NCI-H1048 (cell line): ENCODE data around the gene HEMK1.
A peak's percentile ranks its signal among the peaks of the same experiment; 100 is the strongest.

Experiments
- DNase-seq: peaks from one replicate; lab custom pipeline; 2025; lab: John Stamatoyannopoulos, UW

HEMK1 gene

DNA sequence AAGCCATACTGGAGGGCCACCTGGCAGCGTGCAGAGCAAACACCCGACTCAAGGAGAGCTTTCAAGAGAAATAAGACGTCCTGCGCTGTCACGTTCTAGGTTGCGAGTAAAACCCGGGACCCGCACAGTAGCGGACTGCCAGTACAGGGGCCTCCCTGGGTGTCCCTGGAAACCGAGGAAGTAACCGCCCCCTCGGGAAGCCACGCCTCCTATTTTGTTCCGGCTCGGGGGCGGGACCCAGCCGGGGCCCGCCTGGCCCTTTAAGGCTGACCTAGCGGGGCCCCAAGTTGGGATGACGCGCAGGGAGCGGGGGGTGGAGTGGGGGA, 47.4 kb downstream of the HEMK1 start:
- peak; percentile 78 for DNase-seq

DNA sequence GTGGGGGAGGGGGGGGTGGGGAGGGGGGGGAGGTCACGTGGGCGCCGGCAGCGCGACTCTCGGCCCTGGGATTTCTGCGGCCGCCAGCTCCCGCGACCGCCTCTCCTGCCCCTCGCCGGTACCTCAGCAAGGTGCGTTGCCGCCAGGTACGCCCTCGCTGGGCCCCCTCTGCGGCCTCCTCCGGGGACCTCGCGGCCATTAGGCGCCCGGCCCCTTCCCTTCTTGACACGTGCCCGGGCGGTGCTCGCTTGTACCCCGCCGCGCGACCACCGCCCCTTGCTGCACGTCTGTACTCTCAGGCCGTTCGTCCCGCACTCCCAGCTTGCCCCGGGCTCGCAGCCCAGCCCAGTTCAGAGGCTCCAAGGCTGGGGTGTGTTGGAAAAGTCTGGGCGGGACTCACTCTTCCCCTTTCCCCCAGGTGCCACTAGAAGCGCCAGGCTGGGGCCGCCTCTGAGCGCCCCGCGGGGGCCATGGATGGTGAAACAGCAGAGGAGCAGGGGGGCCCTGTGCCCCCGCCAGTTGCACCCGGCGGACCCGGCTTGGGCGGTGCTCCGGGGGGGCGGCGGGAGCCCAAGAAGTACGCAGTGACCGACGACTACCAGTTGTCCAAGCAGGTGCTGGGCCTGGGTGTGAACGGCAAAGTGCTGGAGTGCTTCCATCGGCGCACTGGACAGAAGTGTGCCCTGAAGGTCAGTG, 47.9 kb downstream of the HEMK1 start, which contains the start of gene MAPKAPK3:
MAPKAPK3 (plus strand) TSS at position 56 of the 696 bp plus-strand sequence; CDS start at position 471, 415 bp downstream.
- no peak for DNase-seq

DNA sequence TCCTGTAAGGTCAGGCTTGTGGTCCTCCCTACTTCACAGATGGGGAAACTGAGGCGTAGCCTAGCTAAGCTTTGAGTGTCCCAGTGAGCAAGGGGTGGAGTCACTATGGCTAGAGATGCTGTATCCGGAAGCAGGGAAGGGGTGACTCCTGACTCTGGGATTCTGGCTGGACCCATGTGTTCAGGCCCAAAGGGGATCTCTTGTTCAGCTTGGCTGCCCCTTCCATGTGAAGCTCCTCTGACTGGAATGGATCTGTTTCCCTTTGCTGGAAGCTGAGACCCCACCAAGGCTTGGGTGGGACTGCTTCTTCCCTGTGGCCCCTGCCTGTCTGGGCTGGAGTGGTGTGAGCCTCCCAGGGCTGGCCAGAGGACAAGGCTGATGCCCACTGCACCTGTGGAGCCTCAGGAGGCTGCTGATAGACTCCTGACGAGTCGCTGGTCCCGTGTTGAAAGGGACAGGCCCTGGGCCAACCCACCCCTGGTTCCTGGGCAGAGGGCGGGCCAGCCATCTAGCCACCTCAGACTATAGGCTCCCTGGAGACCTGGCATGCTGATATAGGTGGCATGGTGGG, 48.7 kb downstream of the HEMK1 start:
- no peak for DNase-seq

DNA sequence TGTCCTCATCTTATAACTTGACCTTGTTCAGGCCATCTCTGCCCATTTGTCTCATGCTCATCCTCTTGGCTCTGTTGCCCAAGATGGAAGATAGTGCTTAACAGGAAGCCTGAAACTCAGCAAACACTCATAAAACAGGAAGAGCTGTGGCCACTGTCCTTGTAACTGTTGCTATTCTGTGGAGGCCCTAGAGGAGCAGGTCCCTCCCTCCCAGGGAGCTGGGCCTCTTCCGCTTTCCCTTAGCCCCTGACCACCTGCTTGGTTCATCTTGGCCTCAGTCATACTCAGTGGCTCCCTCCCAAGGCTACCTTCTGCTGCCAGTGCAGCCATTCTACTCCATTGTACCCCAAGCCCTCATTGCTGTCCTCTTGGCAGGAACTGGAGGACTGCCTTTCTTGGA, 51.1 kb downstream of the HEMK1 start:
- no peak for DNase-seq

GRCh38 chr3:50620820-50621219, 51.5 kb downstream of the HEMK1 start:
- no peak for DNase-seq

- DNase-seq: no peak
These were observed 53.6 kb downstream of the HEMK1 start for GRCh38 chr3:50622881-50623280.

- no peak for DNase-seq
These were observed 54.6 kb downstream of the HEMK1 start for GRCh38 chr3:50623840-50624474.

- DNase-seq: no peak
These were observed 55.3 kb downstream of the HEMK1 start for GRCh38 chr3:50624634-50625033.

DNA sequence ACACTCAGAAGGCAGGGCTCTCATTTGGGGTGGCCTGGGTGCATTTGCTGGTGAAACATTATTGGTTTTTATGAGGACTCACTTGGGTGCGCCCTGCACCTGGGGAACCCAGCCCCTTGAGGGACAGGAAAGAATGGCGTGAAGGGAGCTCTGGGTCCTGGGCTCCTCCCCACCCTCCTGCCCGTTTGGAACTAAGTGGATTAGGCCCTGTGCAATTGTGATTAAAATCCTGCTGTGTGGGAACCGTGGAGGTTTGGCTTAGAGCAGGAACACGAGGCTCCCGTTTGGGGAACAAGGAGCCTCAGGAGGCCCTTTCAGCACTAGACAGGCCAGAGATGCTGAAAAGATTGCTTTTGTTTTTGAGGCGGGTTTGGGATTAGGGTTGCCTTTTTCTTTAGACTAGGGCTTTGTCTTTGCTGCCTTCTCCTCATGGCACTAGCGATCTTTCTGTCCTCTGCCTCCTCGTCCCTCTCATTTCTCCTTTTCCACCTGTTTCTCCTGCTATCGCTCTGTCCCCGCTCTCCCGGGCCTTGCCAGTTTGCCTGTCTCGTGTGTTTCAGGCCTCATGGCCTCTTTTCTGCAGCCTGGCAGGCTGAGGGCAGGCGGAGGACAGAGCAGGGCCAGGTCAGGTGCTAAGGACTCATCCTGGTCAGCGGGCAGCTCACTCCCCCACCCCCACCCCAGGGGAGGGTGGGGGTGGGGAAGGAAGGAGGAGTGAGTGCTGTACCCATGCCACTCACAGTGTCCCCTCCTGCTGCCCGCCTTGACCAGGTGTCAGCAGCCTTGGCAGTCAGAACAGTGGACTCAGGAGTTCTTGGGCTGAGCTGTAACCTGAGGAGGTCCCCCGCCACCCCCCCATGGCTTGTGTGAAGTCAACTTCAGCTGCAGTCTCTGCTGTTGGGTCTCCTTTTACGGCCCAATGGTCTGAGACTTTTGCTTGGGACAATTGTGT, 56.2 kb downstream of the HEMK1 start:
- no peak for DNase-seq

GRCh38 chr3:50626401-50626800, 57.1 kb downstream of the HEMK1 start:
- no peak for DNase-seq

DNA sequence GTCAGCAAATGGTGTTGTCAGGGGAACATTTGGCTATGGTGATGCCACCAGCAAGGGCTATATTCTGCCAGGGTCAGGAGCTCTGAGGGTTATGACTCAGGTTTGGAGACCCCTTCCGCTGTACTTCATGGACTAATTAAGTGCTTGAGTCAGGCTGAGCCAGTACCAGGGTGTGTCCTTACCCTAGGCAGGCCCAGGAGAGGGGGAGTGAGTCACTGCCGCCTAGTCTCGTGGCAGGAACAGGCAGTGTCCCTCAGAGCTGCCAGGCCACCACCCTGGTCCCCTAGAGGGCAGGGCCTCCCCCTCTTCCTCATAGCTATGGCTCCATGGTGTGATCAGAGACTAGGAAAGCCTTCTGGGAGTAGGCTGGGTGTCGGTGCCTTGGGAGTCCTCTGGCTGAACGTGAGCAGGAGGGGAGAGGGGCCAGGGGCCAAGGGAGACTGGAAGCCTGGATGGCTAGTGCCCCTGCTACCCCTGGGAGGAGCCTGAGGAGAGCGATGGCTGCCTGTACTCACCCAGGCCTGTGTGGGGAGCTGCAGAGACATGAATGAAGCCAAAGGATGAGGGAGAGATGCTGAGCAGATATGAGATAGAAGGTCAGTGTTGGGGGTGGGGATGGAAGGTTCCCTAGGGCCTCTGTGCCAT, 58.2 kb downstream of the HEMK1 start:
- DNase-seq: no peak

GRCh38 chr3:50628601-50629000, 59.3 kb downstream of the HEMK1 start:
- DNase-seq: no peak

DNA sequence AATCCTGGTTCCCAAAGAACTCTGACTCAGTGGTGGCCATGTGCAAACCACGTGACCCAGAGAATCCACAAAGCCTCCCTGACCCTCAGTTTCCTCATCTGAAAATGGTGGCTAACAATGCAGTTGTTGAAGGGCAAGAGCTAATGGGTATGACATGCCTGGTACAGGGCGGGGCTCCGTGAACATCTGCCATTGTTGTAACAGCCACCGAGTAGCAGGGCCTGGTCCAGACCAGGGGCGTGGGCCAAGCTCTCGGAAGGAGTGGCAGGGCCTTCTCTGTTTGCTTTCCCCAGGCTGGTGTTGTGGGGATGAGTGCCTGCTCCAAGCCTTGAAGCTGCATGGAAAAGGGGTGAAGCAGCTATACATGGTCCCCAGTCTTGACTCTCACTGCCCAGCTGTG, 61.1 kb downstream of the HEMK1 start:
- no peak for DNase-seq

GRCh38 chr3:50630877-50631276, 61.6 kb downstream of the HEMK1 start:
- DNase-seq: no peak

DNA sequence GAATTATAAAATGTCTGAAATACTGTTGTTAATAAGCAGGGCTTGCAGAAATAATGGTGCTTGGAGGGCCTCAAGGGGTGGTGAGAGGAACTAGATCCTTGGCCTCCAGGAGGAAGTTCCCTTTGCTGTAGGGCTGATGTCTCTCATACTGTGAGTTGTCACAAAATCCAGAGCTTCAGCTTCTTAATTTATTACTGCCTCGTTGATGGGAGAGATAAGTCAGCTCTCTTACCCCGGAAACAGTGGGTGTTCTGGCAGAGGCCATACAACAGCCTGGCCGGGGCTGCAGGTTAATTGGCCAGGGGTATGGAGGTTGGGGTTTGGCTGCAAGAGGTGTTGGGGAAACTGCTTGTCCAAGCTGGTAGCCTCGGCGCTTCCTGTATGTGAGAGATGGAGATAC, 63.1 kb downstream of the HEMK1 start:
- DNase-seq: no peak

DNA sequence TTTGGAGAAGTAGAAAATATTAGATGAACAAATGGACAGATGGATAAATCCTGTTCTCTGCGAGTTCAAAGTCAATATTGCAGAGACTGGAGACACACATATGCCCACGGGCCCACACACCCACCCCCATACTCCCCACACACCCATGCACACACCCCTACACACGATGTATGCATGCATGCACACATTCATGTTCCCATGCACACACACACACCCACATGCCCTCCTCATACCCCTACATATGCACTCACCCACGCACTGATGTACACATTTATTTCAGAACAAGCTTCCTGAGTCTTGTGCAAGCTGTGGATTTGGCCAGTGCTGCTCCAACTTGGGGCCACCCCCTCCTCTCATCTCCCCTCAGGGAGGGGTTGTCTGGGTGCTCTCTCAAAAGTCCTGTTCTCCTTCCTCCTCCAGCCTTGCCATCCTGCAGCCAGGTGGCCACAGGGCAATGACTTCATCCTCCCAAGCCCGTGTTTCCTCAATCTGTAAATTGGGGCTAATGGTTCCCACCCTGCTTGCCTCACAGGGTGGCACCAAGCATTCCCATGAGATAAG, 64.0 kb downstream of the HEMK1 start:
- DNase-seq: no peak

GRCh38 chr3:50635066-50635465, 65.7 kb downstream of the HEMK1 start:
- no peak for DNase-seq

DNA sequence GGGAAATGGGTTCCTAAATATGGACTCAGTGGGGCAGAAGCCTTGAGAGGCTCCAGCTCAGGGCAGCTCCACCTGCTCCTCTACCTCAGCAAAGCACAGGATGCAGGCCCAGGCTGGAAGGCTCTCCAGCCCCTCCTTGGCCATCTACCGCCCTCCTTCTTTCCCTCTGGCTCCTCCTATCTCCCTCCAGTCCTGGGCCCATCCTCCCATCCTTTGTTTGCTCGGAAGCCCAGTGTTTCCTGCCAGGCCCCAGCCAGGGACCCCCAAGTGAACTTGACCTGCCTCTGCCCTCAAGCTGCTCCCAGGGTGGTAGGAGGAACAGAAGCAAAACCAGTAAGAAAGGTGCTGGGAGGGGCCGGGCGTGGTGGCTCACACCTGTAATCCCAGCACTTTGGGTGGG, 67.7 kb downstream of the HEMK1 start:
- no peak for DNase-seq

- no peak for DNase-seq
These were observed 68.6 kb downstream of the HEMK1 start for GRCh38 chr3:50637945-50638344.

DNA sequence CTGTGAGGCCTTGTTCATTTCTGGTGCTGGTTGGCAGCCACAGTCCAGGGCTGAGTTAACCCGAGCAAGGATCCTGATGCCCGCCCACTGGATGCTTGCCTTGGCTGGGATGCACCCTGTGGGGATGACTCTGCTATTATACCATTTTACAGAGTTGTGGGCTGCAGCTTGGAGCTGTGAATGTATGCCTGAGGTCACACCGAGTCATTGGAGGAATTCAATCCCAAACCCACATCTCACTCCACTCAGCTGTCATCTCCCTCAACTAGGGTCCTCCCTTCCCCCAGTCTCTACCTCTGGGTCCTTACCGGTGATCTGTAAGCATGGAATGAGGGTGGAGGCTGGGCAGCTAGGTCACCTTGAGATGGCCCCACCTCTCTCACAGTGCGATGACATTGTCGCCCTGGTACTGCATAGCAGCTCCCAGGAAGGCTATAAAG, 69.8 kb downstream of the HEMK1 start:
- no peak for DNase-seq

DNA sequence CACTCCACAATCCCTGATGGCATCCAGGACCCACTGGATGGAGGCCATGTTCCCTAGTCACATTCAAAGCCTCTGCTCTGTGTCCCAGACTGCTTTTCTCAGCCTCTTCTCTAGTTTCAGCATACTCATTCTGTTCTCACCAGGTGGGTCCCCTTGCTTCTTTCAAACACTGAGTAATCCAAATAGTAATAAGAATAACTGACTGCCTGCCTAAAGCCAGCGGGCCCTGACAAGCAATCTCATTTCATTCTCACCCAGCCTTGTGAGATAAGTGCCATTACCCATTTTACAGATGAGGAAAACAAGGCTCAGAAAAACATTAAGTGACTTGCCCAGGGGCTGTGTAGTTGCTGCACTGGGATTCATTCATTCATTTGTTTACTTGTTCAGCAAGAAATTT, 73.1 kb downstream of the HEMK1 start:
- DNase-seq: no peak

- no peak for DNase-seq
These were observed 75.2 kb downstream of the HEMK1 start for GRCh38 chr3:50644561-50644960.
